Measurements from ENCODE around the gene DCX.

The DCX gene

DNA sequence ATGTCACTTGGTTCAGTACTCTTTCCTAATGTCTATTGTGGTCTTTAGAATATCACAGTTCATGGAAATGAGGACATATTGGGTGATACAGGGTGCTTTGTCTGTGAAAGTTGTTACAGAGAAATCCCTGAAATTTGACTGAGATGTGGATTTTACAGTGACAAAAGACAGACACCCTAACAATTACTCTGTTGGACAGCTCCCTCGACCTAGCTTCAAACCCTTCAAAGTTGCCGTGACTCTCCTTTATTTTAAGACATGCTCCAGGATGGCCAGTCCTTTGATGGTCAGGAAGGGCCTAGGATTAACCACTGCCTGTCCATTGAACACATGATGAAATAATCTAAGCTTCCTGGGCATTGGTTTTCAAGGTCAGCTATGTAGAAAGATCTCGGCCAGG is 4.0 kb downstream of the DCX start:
- TF ChIP-seq, protein P1, sequence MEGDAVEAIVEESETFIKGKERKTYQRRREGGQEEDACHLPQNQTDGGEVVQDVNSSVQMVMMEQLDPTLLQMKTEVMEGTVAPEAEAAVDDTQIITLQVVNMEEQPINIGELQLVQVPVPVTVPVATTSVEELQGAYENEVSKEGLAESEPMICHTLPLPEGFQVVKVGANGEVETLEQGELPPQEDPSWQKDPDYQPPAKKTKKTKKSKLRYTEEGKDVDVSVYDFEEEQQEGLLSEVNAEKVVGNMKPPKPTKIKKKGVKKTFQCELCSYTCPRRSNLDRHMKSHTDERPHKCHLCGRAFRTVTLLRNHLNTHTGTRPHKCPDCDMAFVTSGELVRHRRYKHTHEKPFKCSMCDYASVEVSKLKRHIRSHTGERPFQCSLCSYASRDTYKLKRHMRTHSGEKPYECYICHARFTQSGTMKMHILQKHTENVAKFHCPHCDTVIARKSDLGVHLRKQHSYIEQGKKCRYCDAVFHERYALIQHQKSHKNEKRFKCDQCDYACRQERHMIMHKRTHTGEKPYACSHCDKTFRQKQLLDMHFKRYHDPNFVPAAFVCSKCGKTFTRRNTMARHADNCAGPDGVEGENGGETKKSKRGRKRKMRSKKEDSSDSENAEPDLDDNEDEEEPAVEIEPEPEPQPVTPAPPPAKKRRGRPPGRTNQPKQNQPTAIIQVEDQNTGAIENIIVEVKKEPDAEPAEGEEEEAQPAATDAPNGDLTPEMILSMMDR (IDR thresholded peaks at IDR 0.05; ENCODE audit: low read depth, low read length) = no peak
- no peaks in the 10 kb centered on the region for H3K36me3 ChIP-seq
- no peaks in the 10 kb centered on the region for H3K9me3 ChIP-seq (ENCODE audit: severe bottlenecking)
- H3K4me3 ChIP-seq (ENCODE audit: low read depth, low read length) = no peak overlapping the region
- H3K27ac ChIP-seq = no peak overlapping the region
- peaks cover 16% of the 10 kb centered on the region for H3K27me3 ChIP-seq (ENCODE audit: insufficient read depth, low read depth, severe bottlenecking)
- DNase-seq = no peak

DNA sequence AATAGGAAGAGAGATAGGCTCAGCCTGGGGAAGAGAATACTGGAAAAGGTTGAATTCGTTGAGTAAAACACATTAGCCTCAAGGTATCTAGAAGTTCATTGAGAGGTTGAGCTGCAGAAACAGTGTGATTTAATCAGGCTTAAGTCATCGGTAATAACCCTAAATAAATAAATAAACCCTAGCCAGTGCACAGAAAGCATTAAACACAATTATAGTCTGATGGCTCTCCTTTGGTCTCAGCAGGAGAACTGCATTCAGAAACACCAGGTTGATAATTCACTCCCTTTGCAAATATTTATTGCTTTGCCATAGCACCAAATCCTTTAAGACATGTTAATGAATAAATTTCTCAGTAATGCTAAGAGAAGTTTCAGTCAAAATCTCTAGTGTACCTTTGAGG is 9.6 kb downstream of the DCX start:
- Histone ChIP-seq H3K9me3 (ENCODE audit: severe bottlenecking) (no peaks in the 10 kb centered on the region), H3K4me3 (ENCODE audit: low read depth, low read length) (no peak overlapping the region), H3K27me3 (ENCODE audit: insufficient read depth, low read depth, severe bottlenecking) (no peaks in the 10 kb centered on the region), H3K36me3 (no peaks in the 10 kb centered on the region), H3K27ac (no peak overlapping the region)
- no peak for DNase-seq
- TF ChIP-seq, protein P1 (IDR thresholded peaks at IDR 0.05; ENCODE audit: low read depth, low read length) = no peak

DNA sequence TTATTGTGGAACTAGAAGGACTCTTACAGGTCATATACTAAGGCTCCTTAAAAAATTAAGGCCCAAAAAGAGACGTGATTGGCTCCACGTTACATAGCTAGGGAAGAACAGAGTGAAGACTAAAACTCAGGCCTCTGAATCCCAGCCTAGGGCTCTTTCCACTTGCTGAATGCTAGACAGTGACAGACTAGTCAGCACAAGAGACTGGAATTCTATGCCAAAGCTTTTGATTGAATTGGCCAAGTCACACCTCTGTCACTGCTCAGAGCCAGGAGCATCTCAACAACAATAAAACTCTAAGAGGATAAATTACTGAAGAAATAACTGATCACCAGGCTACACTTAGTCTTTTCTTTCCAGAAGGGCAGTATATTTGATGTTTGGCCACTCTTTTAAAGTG is 16.8 kb downstream of the DCX start:
- TF ChIP-seq, protein P1 (IDR thresholded peaks at IDR 0.05; ENCODE audit: low read depth, low read length) = no peak
- Histone ChIP-seq H3K27ac (no peak overlapping the region), H3K4me3 (ENCODE audit: low read depth, low read length) (no peak overlapping the region), H3K27me3 (ENCODE audit: insufficient read depth, low read depth, severe bottlenecking) (no peaks in the 10 kb centered on the region), H3K9me3 (ENCODE audit: severe bottlenecking) (no peaks in the 10 kb centered on the region), H3K36me3 (no peaks in the 10 kb centered on the region)
- no peak for DNase-seq

DNA sequence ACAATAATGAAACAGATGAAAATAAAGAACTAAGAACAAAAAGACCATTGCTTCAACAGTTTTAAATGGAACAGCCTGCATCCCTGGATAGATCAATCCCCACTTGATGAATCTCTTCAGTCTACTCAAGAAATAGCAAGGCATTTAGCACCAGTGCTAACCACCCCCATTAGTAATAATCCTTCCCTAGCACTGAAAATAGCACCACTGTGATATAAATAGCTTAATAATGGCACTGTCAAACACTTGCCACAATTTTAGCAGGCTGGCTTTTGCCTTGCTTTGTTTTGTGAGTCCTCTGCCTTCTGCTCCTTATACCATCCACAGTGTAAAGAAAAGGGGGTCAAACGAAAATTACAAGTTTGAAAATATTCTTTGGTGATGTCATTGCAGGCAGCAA is 17.4 kb downstream of the DCX start:
- TF ChIP-seq, protein P1 (IDR thresholded peaks at IDR 0.05; ENCODE audit: low read depth, low read length) = no peak
- Histone ChIP-seq H3K36me3 (no peaks in the 10 kb centered on the region), H3K4me3 (ENCODE audit: low read depth, low read length) (no peak overlapping the region), H3K9me3 (ENCODE audit: severe bottlenecking) (no peaks in the 10 kb centered on the region), H3K27ac (no peak overlapping the region), H3K27me3 (ENCODE audit: insufficient read depth, low read depth, severe bottlenecking) (no peaks in the 10 kb centered on the region)
- DNase-seq = no peak

DNA sequence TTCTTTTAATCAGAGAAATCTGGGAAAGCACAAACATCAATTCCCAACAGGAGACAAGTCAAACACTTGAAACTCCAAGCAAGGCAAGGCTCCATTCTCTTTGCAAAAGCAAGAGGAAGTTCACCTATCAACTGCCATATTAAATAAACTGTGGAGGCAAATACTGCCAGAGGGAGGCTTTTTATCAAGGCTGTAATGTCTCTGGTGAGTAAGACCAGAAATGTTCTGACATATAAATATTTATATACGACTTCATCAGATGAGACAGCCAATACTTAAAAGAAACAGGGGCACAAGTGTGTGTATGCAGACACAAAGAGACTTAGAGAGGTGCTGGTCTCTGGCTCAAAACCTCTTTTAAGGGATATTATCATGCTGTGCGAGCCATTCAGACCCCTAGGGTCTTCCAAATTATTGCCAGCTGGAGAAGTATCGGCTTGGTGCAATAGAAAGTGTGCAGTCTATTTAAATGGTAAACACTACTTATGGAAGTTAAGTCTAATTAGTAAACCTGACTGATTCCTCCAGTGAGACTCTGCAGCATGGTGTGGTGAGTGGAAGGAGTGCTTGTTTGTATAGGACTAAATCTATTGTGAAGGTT is 24.4 kb downstream of the DCX start:
- H3K4me3 ChIP-seq (ENCODE audit: low read depth, low read length) = no peak overlapping the region
- TF ChIP-seq, protein P1 (IDR thresholded peaks at IDR 0.05; ENCODE audit: low read depth, low read length) = no peak
- no peak for DNase-seq
- no peaks in the 10 kb centered on the region for H3K36me3 ChIP-seq
- H3K27ac ChIP-seq = no peak overlapping the region
- no peaks in the 10 kb centered on the region for H3K9me3 ChIP-seq (ENCODE audit: severe bottlenecking)
- H3K27me3 ChIP-seq (ENCODE audit: insufficient read depth, low read depth, severe bottlenecking) = no peaks in the 10 kb centered on the region

DNA sequence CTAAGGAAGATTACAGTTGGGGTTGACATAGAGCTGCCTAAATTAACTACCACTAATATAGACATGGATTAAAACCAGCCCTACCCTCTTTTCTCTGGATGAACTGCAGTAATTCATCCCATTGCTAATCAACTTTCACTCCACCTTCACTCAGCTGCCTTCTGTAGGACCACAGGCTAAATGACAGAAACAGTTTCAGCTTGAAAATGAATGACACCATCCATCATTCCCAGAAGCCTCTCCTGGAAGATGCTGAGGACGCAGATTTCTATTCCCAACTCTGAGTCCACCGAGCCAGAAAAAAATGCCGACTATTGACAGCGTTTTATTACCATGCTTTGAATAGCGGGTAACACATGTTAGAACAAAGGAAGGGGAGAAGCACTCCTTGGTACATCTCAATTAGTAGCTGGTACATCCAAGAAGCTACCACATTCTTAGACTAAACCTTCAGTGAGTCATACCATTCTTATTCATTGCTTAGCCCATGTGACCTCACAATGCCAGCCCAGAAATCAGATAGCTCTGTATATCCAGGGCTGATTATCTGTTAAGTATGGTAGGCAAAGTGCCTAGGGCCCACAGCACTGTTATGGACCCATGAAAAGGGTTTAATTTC is 25.3 kb downstream of the DCX start:
- Histone ChIP-seq H3K36me3 (no peaks in the 10 kb centered on the region), H3K27ac (no peak overlapping the region), H3K4me3 (ENCODE audit: low read depth, low read length) (no peak overlapping the region), H3K27me3 (ENCODE audit: insufficient read depth, low read depth, severe bottlenecking) (no peaks in the 10 kb centered on the region), H3K9me3 (ENCODE audit: severe bottlenecking) (no peaks in the 10 kb centered on the region)
- DNase-seq = no peak
- TF ChIP-seq, protein P1 (IDR thresholded peaks at IDR 0.05; ENCODE audit: low read depth, low read length) = no peak
